Mucosa of descending colon (tissue), 3 donors: ENCODE measurements around the gene MIR17HG. TPM values are rescaled to one million over a fixed set of nuclear protein-coding genes. Genes with fewer than 3 reads are reported as not detected.
"Not testable (repeated sequence)": the region's sequence is repeated elsewhere in the genome, so short reads cannot be mapped to it uniquely, and the experiment has no call there.

Source experiments
- ATAC-seq: fragments of 200-7000 bp; cut with Tn5 transposase; one replicate; pipeline ENCODE4 v1.9.1; 2020; ENCODE audit warnings: mild to moderate bottlenecking, moderate library complexity
- DNase-seq, 3 donors: peaks; one replicate each; pipeline ENCODE4 v3.0.0-alpha.2; 2020
- H3K36me3 ChIP-seq: fragments of 200-600 bp; one replicate; pipeline ENCODE4 v1.8.0; 2021; ENCODE audit warnings: low read depth, mild to moderate bottlenecking
- H3K4me1 ChIP-seq: fragments of 200-600 bp; one replicate; pipeline ENCODE4 v1.8.0; 2021; ENCODE audit warnings: low read depth, mild to moderate bottlenecking
- H3K4me3 ChIP-seq: fragments of 200-600 bp; one replicate; pipeline ENCODE4 v1.8.0; 2021; ENCODE audit warnings: mild to moderate bottlenecking
- H3K9me3 ChIP-seq: fragments of 200-600 bp; one replicate; pipeline ENCODE4 v1.8.0; 2021; ENCODE audit warnings: mild to moderate bottlenecking
- intact Hi-C, 2 donors: fragments of 100-400 bp; cut with DNase I in 1 of 2; cut with micrococcal nuclease in 1 of 2; formaldehyde crosslinking; loops; one replicate each; pipeline versions ENCODE4 v1.11.0 to v1.11.1; 2022; cut with DNase I, micrococcal nuclease
- total RNA-seq, 3 donors: library from RNA; stranded (reverse); fragmentation: NEBNext Ultra II Directional in 2 of 3; extraction: Animal tissue kit (Norgen Biotek cat#: 25700) in 2 of 3; gene quantifications; one replicate each; pipeline versions ENCODE4 v1.2.1 to v1.2.4, GENCODE V29; 2021 to 2023
- TF ChIP-seq, protein P1 (sequence below): fragments of 200-600 bp; IDR thresholded peaks from one replicate; pipeline ENCODE4 v1.8.0; 2022; ENCODE audit warnings: antibody characterized with exemption, mild to moderate bottlenecking
- donor health status: DM: no; HTN: no; CAD: no; lungs with moderate emphysema.
- donor health status: DM: no; HTN: no; CAD: no.
- donor health status: DM: no; HTN: yes; CAD: no.

Gene MIR17HG
- total RNA-seq, 3 donors from 2014 or later: 4.1 to 6.1 (median 5.3) TPM

DNA sequence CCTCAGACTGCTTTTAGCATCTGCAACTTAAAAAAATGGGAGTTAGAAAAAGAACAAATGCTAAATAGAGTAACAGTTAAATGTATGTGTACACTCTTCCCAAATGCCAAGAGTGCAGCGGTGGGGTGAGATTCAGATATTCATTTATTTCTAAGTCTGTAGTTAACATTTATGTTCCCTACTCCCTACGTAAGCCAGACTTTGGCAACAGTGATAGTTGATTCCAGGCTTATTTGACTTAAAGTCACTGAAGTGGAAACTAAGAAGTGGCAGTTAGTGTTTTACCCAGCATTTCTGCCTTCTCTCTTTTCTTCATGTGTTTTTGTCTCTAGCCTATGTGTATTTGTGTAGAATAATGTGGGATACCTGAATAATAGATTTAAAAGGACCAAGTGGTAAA is 4.5 kb downstream of the MIR17HG start:
- DNase-seq (no peak), ATAC-seq (no peak)
- TF ChIP-seq, protein P1, sequence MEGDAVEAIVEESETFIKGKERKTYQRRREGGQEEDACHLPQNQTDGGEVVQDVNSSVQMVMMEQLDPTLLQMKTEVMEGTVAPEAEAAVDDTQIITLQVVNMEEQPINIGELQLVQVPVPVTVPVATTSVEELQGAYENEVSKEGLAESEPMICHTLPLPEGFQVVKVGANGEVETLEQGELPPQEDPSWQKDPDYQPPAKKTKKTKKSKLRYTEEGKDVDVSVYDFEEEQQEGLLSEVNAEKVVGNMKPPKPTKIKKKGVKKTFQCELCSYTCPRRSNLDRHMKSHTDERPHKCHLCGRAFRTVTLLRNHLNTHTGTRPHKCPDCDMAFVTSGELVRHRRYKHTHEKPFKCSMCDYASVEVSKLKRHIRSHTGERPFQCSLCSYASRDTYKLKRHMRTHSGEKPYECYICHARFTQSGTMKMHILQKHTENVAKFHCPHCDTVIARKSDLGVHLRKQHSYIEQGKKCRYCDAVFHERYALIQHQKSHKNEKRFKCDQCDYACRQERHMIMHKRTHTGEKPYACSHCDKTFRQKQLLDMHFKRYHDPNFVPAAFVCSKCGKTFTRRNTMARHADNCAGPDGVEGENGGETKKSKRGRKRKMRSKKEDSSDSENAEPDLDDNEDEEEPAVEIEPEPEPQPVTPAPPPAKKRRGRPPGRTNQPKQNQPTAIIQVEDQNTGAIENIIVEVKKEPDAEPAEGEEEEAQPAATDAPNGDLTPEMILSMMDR: no peak
- intact Hi-C loops: no loop called here
- no peaks in the 10 kb centered on the region for H3K36me3 ChIP-seq
- H3K4me1 ChIP-seq: peaks cover 10% of the 10 kb centered on the region
- no peak overlapping the region for H3K4me3 ChIP-seq
- no peaks in the 10 kb centered on the region for H3K9me3 ChIP-seq

DNA sequence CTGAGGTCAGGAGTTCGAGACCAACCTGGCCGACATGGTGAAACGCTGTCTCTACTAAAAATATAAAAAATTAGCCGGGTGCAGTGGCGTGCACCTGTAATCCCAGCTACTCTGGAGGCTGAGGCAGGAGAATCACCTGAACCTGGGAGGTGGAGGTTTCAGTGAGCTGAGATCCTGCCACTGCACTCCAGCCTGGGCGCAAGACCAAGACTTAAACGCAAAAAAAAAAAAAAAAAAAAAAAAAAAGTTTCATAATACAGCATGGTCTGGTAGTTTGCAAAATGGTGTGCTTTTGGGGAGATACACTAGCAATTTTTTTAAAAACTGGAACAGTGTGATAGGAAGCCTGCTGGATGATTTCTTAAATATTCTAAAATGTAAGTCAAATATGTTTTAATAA is 5.4 kb downstream of the MIR17HG start:
- H3K9me3 ChIP-seq, H3K36me3 ChIP-seq, ATAC-seq, H3K4me3 ChIP-seq, intact Hi-C loops, DNase-seq: not testable (repeated sequence)
- H3K4me1 ChIP-seq: peaks cover 10% of the 10 kb centered on the region

DNA sequence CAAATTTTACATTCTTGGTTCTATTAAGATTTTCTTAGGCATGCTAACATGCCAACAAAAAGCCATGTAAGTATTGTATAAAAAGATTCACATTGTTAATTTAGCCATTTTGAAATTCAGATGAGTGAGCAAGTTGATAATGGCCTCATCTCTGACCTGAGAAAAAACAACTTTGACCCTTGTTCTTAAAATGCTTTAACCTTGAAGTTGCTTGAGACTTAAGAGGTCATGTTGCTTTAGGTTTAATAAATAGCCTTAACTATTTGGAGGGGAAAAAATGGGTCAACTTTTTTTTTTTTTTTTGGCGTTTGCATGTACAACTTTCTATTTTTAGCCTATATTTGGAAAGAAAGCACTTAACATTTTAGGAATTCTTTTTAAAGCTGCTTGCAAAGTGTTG is 6.0 kb downstream of the MIR17HG start:
- peaks cover 10% of the 10 kb centered on the region for H3K4me1 ChIP-seq
- no peaks in the 10 kb centered on the region for H3K9me3 ChIP-seq
- DNase-seq: no peak
- ATAC-seq: no peak
- H3K4me3 ChIP-seq: no peak overlapping the region
- TF ChIP-seq, protein P1: no peak
- intact Hi-C loops: no loop called here
- no peaks in the 10 kb centered on the region for H3K36me3 ChIP-seq

DNA sequence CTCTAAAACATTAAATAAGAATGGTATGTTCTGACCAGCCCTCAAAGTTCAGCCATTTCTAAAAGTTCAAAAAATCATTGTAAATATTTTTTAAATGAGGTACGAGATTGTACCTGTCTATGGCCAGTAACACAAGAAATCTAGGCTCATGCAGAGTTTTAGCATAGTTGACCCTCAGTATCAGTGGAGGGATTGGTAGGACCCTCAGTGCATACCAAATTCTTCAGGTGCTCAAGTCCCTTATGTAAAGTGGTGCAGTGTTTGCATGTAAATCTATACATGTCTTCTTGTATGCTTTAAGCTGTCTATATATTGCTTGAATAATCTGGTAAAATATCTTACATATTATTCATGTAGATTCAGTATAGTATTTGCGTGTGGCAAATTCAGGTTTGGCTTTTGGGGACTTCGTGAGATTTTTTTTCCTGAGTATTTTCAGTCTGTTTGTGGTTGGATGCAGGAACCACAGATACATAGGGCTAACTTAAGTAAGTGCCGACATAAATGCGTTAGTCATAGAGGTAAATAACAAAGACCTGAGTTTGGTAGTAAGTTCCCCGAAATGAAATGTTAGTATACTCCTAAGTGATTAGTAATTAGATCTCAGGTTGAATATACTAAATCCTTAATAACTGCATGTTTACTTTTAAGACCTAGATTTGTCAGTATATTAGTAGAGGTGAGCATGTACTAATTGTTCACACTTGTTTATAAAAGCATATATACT is 7.8 kb downstream of the MIR17HG start:
- no peak for DNase-seq
- no peak for ATAC-seq
- TF ChIP-seq, protein P1: no peak
- H3K4me1 ChIP-seq: peaks cover 2% of the 10 kb centered on the region
- H3K9me3 ChIP-seq: no peaks in the 10 kb centered on the region
- intact Hi-C loops: no loop called here
- H3K36me3 ChIP-seq: no peaks in the 10 kb centered on the region
- no peak overlapping the region for H3K4me3 ChIP-seq

DNA sequence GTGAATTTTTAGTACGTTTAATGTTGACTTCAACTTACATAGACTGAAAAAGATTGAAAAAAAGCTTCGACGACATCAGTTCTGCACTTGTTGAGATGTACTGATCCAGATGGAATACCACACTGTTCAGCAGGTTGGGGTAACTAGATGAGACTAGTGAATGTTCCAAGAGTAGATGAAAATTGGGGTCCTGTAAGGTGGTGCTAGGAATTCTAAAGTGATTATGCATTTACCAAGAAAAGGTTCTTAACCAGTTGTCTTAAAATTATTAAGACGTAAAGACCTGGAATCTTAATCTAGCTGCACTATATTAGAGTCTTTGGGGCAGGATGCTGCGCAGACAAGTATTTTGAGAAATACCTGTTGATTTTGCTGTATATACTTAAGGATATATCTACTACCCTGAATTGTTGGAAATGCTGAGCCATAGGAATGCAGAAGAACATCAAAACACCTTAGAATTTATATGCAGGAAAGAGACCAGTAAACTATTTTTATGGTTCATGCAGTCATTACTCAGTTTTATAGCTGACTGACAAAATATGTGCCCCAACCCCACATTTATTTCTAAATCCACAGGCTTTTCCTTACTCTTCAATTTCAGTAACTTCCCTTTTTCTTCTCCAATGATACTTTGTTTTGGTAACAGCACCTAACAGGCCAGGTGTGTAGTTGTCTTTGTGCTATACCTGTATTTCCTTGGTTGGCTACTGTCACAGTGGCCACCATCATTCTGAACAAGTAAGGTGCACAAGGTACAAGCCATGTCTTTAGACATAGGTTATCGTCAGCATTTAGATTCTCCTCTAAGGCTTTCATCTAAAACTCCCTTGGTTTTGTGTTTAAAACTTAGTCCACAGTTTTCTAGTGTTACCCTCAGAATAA is 8.6 kb downstream of the MIR17HG start:
- Histone ChIP-seq H3K4me1 (no peaks in the 10 kb centered on the region), H3K4me3 (no peak overlapping the region), H3K9me3 (no peaks in the 10 kb centered on the region), H3K36me3 (no peaks in the 10 kb centered on the region)
- intact Hi-C loops: no loop called here
- ATAC-seq (no peak), DNase-seq (no peak)
- TF ChIP-seq, protein P1: no peak

DNA sequence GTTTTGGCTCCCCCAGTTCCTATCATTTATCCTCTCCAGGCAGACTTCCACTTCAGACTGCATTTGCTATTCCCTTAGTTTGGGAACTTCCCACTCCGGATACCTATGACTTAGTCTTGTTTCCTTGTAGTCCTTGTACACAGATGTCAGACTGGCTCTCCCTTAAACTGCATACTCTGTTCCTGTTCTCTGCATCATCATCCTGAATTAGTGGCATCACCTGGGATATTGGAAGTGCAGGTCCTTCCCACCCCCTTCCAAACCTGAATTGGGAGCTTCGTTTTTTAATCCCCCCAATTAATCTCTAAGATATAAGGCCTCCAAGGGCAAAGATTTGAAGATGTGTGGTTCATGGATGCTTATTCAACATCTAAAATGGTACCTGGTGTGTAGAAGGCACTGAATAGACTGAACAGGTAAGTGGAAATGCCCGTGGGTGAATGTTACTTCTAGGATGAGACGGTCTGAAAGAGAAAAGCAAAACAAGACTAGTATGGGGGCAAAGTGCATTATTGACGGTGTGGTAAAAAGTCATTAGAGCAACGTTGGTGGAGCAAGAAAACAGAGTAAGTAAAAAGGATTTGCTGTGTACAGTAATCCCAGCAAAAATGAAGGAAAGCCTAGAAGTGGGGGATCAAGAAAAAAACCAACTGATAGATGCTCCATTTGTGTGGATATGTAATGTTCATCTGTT is 9.6 kb downstream of the MIR17HG start:
- DNase-seq (no peak), ATAC-seq (no peak)
- H3K36me3 ChIP-seq: no peaks in the 10 kb centered on the region
- no peaks in the 10 kb centered on the region for H3K9me3 ChIP-seq
- no peak overlapping the region for H3K4me3 ChIP-seq
- H3K4me1 ChIP-seq: no peaks in the 10 kb centered on the region
- intact Hi-C loops: no loop called here
- TF ChIP-seq, protein P1: no peak
